ENCODE measurements around the gene FOXP1.

Gene FOXP1

GRCh38 chr3:71583566-71584393, at the start of gene FOXP1:
FOXP1 (minus strand) TSS chr3:71583728; CDS start chr3:71198381, 385,347 bp downstream.
- peak; percentile 59 for DNase-seq

GRCh38 chr3:71629711-71630110, 46.2 kb upstream of the FOXP1 start:
- no peak for DNase-seq

GRCh38 chr3:71629289-71629688, 45.8 kb upstream of the FOXP1 start:
- DNase-seq = no peak

- DNase-seq = no peak
Observed at GRCh38 chr3:71628522-71628921, 45.0 kb upstream of the FOXP1 start.

- no peak for DNase-seq
Observed at GRCh38 chr3:71625676-71626075, 42.1 kb upstream of the FOXP1 start.

- no peak for DNase-seq
Observed at GRCh38 chr3:71621825-71622537, 38.5 kb upstream of the FOXP1 start.

- DNase-seq = no peak
Observed at GRCh38 chr3:71618538-71618937, 35.0 kb upstream of the FOXP1 start.

- no peak for DNase-seq
Observed at GRCh38 chr3:71616571-71617021, 33.1 kb upstream of the FOXP1 start.

GRCh38 chr3:71614869-71615268, 31.3 kb upstream of the FOXP1 start:
- DNase-seq = no peak

- DNase-seq = no peak
Observed at GRCh38 chr3:71614426-71614825, 30.9 kb upstream of the FOXP1 start.

GRCh38 chr3:71611099-71611498, 27.6 kb upstream of the FOXP1 start:
- DNase-seq = no peak

GRCh38 chr3:71607364-71607763, 23.8 kb upstream of the FOXP1 start:
- DNase-seq = no peak

- DNase-seq = no peak
Observed at GRCh38 chr3:71606582-71606981, 23.1 kb upstream of the FOXP1 start.

GRCh38 chr3:71602256-71602655, 18.7 kb upstream of the FOXP1 start:
- DNase-seq = no peak

- DNase-seq = no peak
Observed at GRCh38 chr3:71601811-71602210, 18.3 kb upstream of the FOXP1 start.

GRCh38 chr3:71600646-71601288, 17.2 kb upstream of the FOXP1 start:
- DNase-seq = no peak

GRCh38 chr3:71599416-71599815, 15.9 kb upstream of the FOXP1 start:
- no peak for DNase-seq

GRCh38 chr3:71598292-71598691, 14.8 kb upstream of the FOXP1 start:
- no peak for DNase-seq

GRCh38 chr3:71597286-71597685, 13.8 kb upstream of the FOXP1 start:
- no peak for DNase-seq

- no peak for DNase-seq
Observed at GRCh38 chr3:71593106-71593505, 9.6 kb upstream of the FOXP1 start.

GRCh38 chr3:71591101-71591500, 7.6 kb upstream of the FOXP1 start:
- DNase-seq = no peak

- DNase-seq = no peak
Observed at GRCh38 chr3:71589132-71589531, 5.6 kb upstream of the FOXP1 start.

- DNase-seq = no peak
Observed at GRCh38 chr3:71587958-71588357, 4.4 kb upstream of the FOXP1 start.

GRCh38 chr3:71586810-71587242, 3.3 kb upstream of the FOXP1 start:
- DNase-seq = no peak
